H9 (cell line): ENCODE data around the gene SCN2B. TPM values are rescaled to one million over a fixed set of nuclear protein-coding genes. Genes with fewer than 3 reads are reported as not detected.

Source experiments
- DNase-seq: peaks from one replicate; pipeline ENCODE4 v3.0.0-alpha.2; 2017
- H2AFZ ChIP-seq: one replicate; pipeline ENCODE4 v1.6.1; 2013; ENCODE audit warnings: mild to moderate bottlenecking, low read length, control low read depth, moderate library complexity
- H2AK5ac ChIP-seq: 2 replicates; pipeline ENCODE4 v1.6.1; 2013; ENCODE audit warnings: low read length, control low read depth, mixed read lengths; ENCODE audit not compliant: insufficient read length
- H2BK120ac ChIP-seq: one replicate; pipeline ENCODE4 v1.6.1; 2013; ENCODE audit warnings: low read depth, mild to moderate bottlenecking, low read length, control low read depth, inconsistent platforms; ENCODE audit not compliant: poor library complexity, severe bottlenecking
- H2BK12ac ChIP-seq: 2 replicates; pipeline ENCODE4 v1.6.1; 2013; ENCODE audit warnings: low read length, control low read depth, mixed read lengths, low read depth; ENCODE audit not compliant: insufficient read length
- H2BK15ac ChIP-seq: 2 replicates; pipeline ENCODE4 v1.6.1; 2013; ENCODE audit warnings: low read depth, low read length, control low read depth
- H2BK20ac ChIP-seq: one replicate; pipeline ENCODE4 v1.6.1; 2013; ENCODE audit warnings: low read depth, mild to moderate bottlenecking, low read length, control low read depth, inconsistent platforms; ENCODE audit not compliant: poor library complexity, severe bottlenecking
- H2BK5ac ChIP-seq: 2 replicates; pipeline ENCODE4 v1.6.1; 2013; ENCODE audit warnings: low read length, control low read depth, mixed read lengths; ENCODE audit not compliant: insufficient read length
- H3K14ac ChIP-seq: 2 replicates; pipeline ENCODE4 v1.6.1; 2013; ENCODE audit warnings: low read length, control low read depth; ENCODE audit not compliant: insufficient read depth
- H3K18ac ChIP-seq: 2 replicates; pipeline ENCODE4 v1.6.1; 2013; ENCODE audit warnings: low read depth, mild to moderate bottlenecking, mixed read lengths, low read length, control low read depth; ENCODE audit not compliant: insufficient read length
- H3K23ac ChIP-seq: 2 replicates; pipeline ENCODE4 v1.6.1; 2013; ENCODE audit warnings: low read length, control low read depth, mixed read lengths, low read depth; ENCODE audit not compliant: insufficient read length
- H3K23me2 ChIP-seq: 2 replicates; pipeline ENCODE4 v1.6.1; 2013; ENCODE audit warnings: low read depth, mild to moderate bottlenecking, mixed read lengths, low read length, control low read depth; ENCODE audit not compliant: insufficient read length, poor library complexity, severe bottlenecking
- H3K27ac ChIP-seq: 2 replicates; pipeline ENCODE4 v1.5.1; 2013; ENCODE audit warnings: low read length, control low read depth, mixed read lengths, low read depth; ENCODE audit not compliant: insufficient read length
- H3K27me3 ChIP-seq: 2 replicates; pipeline ENCODE4 v1.6.1; 2013; ENCODE audit warnings: low read length, control low read depth, inconsistent platforms; ENCODE audit not compliant: insufficient read depth
- H3K4ac ChIP-seq: 2 replicates; pipeline ENCODE4 v1.6.1; 2013; ENCODE audit warnings: low read depth, mild to moderate bottlenecking, control low read depth, inconsistent platforms, low read length, moderate library complexity
- H3K4me1 ChIP-seq: 2 replicates; pipeline ENCODE4 v1.6.1; 2013; ENCODE audit warnings: low read length, control low read depth, inconsistent platforms; ENCODE audit not compliant: insufficient read depth
- H3K4me2 ChIP-seq: 2 replicates; pipeline ENCODE4 v1.6.1; 2013; ENCODE audit warnings: low read length, control low read depth, mixed read lengths; ENCODE audit not compliant: insufficient read length, insufficient read depth
- H3K56ac ChIP-seq: 2 replicates; pipeline ENCODE4 v1.6.1; 2013; ENCODE audit warnings: low read depth, mild to moderate bottlenecking, mixed read lengths, low read length, control low read depth; ENCODE audit not compliant: insufficient read length
- H3K79me1 ChIP-seq: 2 replicates; pipeline ENCODE4 v1.6.1; 2013; ENCODE audit warnings: low read depth, mild to moderate bottlenecking, moderate library complexity, low read length, control low read depth, inconsistent platforms; ENCODE audit not compliant: insufficient read depth, poor library complexity, severe bottlenecking
- H3K79me2 ChIP-seq: 2 replicates; pipeline ENCODE4 v1.6.1; 2013; ENCODE audit warnings: low read length, control low read depth, inconsistent platforms; ENCODE audit not compliant: insufficient read depth
- H3K9ac ChIP-seq: 2 replicates; pipeline ENCODE4 v1.6.1; 2013; ENCODE audit warnings: low read length, control low read depth, mixed read lengths; ENCODE audit not compliant: insufficient read length; ENCODE audit errors: extremely low read depth
- H3K9me3 ChIP-seq: one replicate; pipeline ENCODE4 v1.6.1; 2013; ENCODE audit warnings: low read depth, low read length, inconsistent platforms; ENCODE audit not compliant: control insufficient read depth
- H3T11ph ChIP-seq: one replicate; pipeline ENCODE4 v1.6.1; 2013; ENCODE audit warnings: mild to moderate bottlenecking, low read length, control low read depth, inconsistent platforms
- H4K20me1 ChIP-seq: one replicate; pipeline ENCODE4 v1.6.1; 2013; ENCODE audit not compliant: control insufficient read depth, insufficient read length, insufficient read depth
- H4K5ac ChIP-seq: 2 replicates; pipeline ENCODE4 v1.6.1; 2013; ENCODE audit warnings: low read depth, mild to moderate bottlenecking, mixed read lengths, low read length, control low read depth; ENCODE audit not compliant: insufficient read length
- H4K8ac ChIP-seq: replicated peaks from 2 replicates; pipeline ENCODE4 v1.6.1; 2013; ENCODE audit warnings: low read length, control low read depth, mixed read lengths, low read depth; ENCODE audit not compliant: insufficient read length
- H4K91ac ChIP-seq: 2 replicates; pipeline ENCODE4 v1.6.1; 2013; ENCODE audit warnings: low read depth, mild to moderate bottlenecking, moderate library complexity, mixed read lengths, low read length, control low read depth; ENCODE audit not compliant: insufficient read length
- H3K27ac Mint-ChIP-seq, 3 experiments: 2 replicates in 2 of 3; 3 replicates in 1 of 3; pipeline ENCODE4 v1.8.0; 2020 to 2021; ENCODE audit warnings: mixed read lengths in 3 of 3, mild to moderate bottlenecking in 1 of 3, moderate library complexity in 1 of 3
- H3K27me3 Mint-ChIP-seq: 2 replicates; pipeline ENCODE4 v1.8.0; 2021; ENCODE audit warnings: low read depth, mild to moderate bottlenecking, moderate library complexity, mixed read lengths
- H3K36me3 Mint-ChIP-seq, 3 experiments: 2 replicates in 2 of 3; 3 replicates in 1 of 3; pipeline ENCODE4 v1.8.0; 2020 to 2021; ENCODE audit warnings: low read depth in 3 of 3, mixed read lengths in 3 of 3; ENCODE audit not compliant: insufficient read depth in 1 of 3
- H3K4me1 Mint-ChIP-seq, 2 experiments: 2 replicates each; pipeline ENCODE4 v1.8.0; 2020; ENCODE audit warnings: mixed read lengths in 2 of 2
- H3K4me3 Mint-ChIP-seq, 2 experiments: 2 replicates in 1 of 2; 3 replicates in 1 of 2; pipeline ENCODE4 v1.8.0; 2020 to 2021; ENCODE audit warnings: mild to moderate bottlenecking in 2 of 2, mixed read lengths in 2 of 2, moderate library complexity in 1 of 2
- H3K9me3 Mint-ChIP-seq, 2 experiments: 2 replicates in 1 of 2; 3 replicates in 1 of 2; pipeline ENCODE4 v1.8.0; 2020; ENCODE audit warnings: mild to moderate bottlenecking in 2 of 2, mixed read lengths in 2 of 2, moderate library complexity in 1 of 2
- CTCF ChIP-seq: fragments of 200-600 bp; sonication (generic); conservative IDR thresholded peaks from 3 replicates; pipeline ENCODE4 v1.8.0; 2021; ENCODE audit warnings: antibody characterized with exemption, mild to moderate bottlenecking
- WGBS: extraction: QIAGEN DNeasy Blood & Tissue Kit; methylation state at CpG from one replicate; pipeline ENCODE4 v1.1.7; 2013; ENCODE audit warnings: missing lambda C conversion rate, low lambda C conversion rate, mixed read lengths; ENCODE audit not compliant: insufficient read length; ENCODE audit errors: extremely low coverage; 5-methylcytosine and 5-hydroxymethylcytosine counted together
- total RNA-seq: library from RNA; stranded (reverse); gene quantifications from 2 replicates; pipeline ENCODE4 v1.2.1, GENCODE V29; 2021

Gene SCN2B
- total RNA-seq, 1 experiment from 2014 or later = not detected

DNA sequence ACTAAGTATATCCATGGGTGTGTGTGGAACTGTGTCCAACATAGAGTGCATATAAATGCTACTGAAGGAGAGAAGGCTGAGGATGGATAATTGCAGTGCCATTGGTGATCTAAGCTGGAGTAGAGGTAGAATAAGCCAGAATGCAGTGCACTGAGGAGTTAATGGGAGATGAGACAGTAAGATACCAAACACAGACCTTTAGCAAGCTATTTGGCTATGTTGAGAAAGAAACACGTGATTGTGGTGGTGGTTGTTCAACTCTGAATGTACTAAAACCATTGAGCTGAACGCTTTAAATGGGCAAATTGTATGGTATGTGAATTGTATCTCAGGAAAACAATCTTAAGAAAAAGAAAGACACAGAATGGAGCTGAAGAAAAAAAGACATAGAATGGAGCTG lies 25.5 kb upstream of the SCN2B start:
- H2BK12ac ChIP-seq = no peak overlapping the region
- H3K27me3 Mint-ChIP-seq = peaks cover 7% of the 10 kb centered on the region
- H4K8ac ChIP-seq = no peak overlapping the region
- no peak overlapping the region for H2BK20ac ChIP-seq
- DNase-seq = no peak
- H3K4me3 Mint-ChIP-seq = no peak overlapping the region
- no peaks in the 10 kb centered on the region for H3K36me3 Mint-ChIP-seq
- H3K79me1 ChIP-seq = no peaks in the 10 kb centered on the region
- no peaks in the 10 kb centered on the region for H3K9me3 Mint-ChIP-seq
- no peak overlapping the region for H3T11ph ChIP-seq
- 0 out of 2 replicates have a peak, but pooled peaks cover 2% of the 10 kb centered on the region for H3K4me1 ChIP-seq
- no peak overlapping the region for H3K27ac Mint-ChIP-seq
- no peak overlapping the region for H2AK5ac ChIP-seq
- no peak overlapping the region for H3K27ac ChIP-seq
- no peak overlapping the region for H4K5ac ChIP-seq
- H3K56ac ChIP-seq = no peak overlapping the region
- no peak overlapping the region for H4K91ac ChIP-seq
- H3K23me2 ChIP-seq = no peaks in the 10 kb centered on the region
- no CpG with 5 or more reads among the region's 2 CpGs for WGBS
- H3K79me2 ChIP-seq = no peaks in the 10 kb centered on the region
- no peak overlapping the region for H2BK5ac ChIP-seq
- H3K18ac ChIP-seq = no peak overlapping the region
- H3K4me2 ChIP-seq = no peak overlapping the region
- TF ChIP-seq CTCF = no peak
- no peak overlapping the region for H2AFZ ChIP-seq
- no peak overlapping the region for H3K9ac ChIP-seq
- H3K23ac ChIP-seq = no peak overlapping the region
- H3K27me3 ChIP-seq = no peaks in the 10 kb centered on the region
- H2BK15ac ChIP-seq = no peak overlapping the region
- H3K4me1 Mint-ChIP-seq = peaks cover 22 to 23% of the 10 kb centered on the region in 2 experiments
- H3K14ac ChIP-seq = no peak overlapping the region
- no peaks in the 10 kb centered on the region for H4K20me1 ChIP-seq
- no peak overlapping the region for H2BK120ac ChIP-seq
- no peak overlapping the region for H3K4ac ChIP-seq
- no peaks in the 10 kb centered on the region for H3K9me3 ChIP-seq
